GM10248 (cell line): ENCODE measurements around the gene CD180.
"Not testable (repeated sequence)": the region's sequence is repeated elsewhere in the genome, so short reads cannot be mapped to it uniquely, and the experiment has no call there.

ENCODE experiments used
- CTCF ChIA-PET: fragments of 300-600 bp; sonication (Branson Sonifier 250); formaldehyde crosslinking; extraction: SDS; loops from one replicate; lab custom pipeline; 2021; ENCODE audit warnings: antibody characterized with exemption; lab: Yijun Ruan, JAX
- POLR2A ChIA-PET: fragments of 350-650 bp; sonication (Branson Sonifier 250); formaldehyde crosslinking; extraction: SDS; loops from one replicate; lab custom pipeline; 2020; ENCODE audit warnings: antibody characterized with exemption; lab: Yijun Ruan, JAX
- DNase-seq: peaks from one replicate; pipeline ENCODE4 v3.0.0; 2012; ENCODE audit errors: extremely low spot score
- CTCF ChIP-seq: IDR thresholded peaks from 2 replicates; pipeline ENCODE4 v1.5.1; 2012; ENCODE audit warnings: mild to moderate bottlenecking, low read depth; ENCODE audit errors: extremely low read depth, missing control alignments, control extremely low read depth

Gene CD180

GRCh38 chr5:67178966-67179365, 17.6 kb downstream of the CD180 start:
- no peak for DNase-seq
- POLR2A ChIA-PET, result no interaction called here
- CTCF ChIA-PET, result interaction anchor here (1.1 to 6.0 kb wide), 3 partner anchors 11 to 22 kb away, joined by 3 to 39 read pairs (median 3); no protein-coding TSS in a partner anchor
- no peak for TF ChIP-seq CTCF

GRCh38 chr5:67178085-67178484, 18.5 kb downstream of the CD180 start:
- TF ChIP-seq CTCF, result no peak
- no peak for DNase-seq
- ChIA-PET POLR2A (no interaction called here), CTCF (interaction anchor here (1.1 to 6.0 kb wide), 3 partner anchors 10 to 23 kb away, joined by 3 to 39 read pairs (median 3); no protein-coding TSS in a partner anchor)

GRCh38 chr5:67176936-67177335, 19.7 kb downstream of the CD180 start:
- no peak for DNase-seq
- POLR2A ChIA-PET, result no interaction called here
- CTCF ChIA-PET, result interaction anchor here (1.2 to 6.0 kb wide), 2 partner anchors 9 to 29 kb away, joined by 4 to 39 read pairs; no protein-coding TSS in a partner anchor
- no peak for TF ChIP-seq CTCF

GRCh38 chr5:67173959-67174358, 22.6 kb downstream of the CD180 start:
- ChIA-PET CTCF (interaction anchor here (1.0 to 6.0 kb wide), 2 partner anchors 6 to 36 kb away, joined by 4 to 39 read pairs; no protein-coding TSS in a partner anchor), POLR2A (no interaction called here)
- no peak for TF ChIP-seq CTCF
- DNase-seq, result no peak

- DNase-seq, POLR2A ChIA-PET: not testable (repeated sequence)
- CTCF ChIA-PET, result interaction anchor here (1.0 kb wide), 1 partner anchor 37 kb away, joined by 4 read pairs; no protein-coding TSS in a partner anchor
Measured at GRCh38 chr5:67173351-67173750, 23.2 kb downstream of the CD180 start.

- ChIA-PET POLR2A (no interaction called here), CTCF (interaction anchor here (1.3 to 12.5 kb wide), 2 partner anchors 19 to 33 kb away, joined by 3 to 311 read pairs; partner anchors contain the start of gene CD180)
- no peak for TF ChIP-seq CTCF
- no peak for DNase-seq
Measured at GRCh38 chr5:67170767-67171166, 25.8 kb downstream of the CD180 start.

GRCh38 chr5:67168069-67168468, 28.5 kb downstream of the CD180 start:
- TF ChIP-seq CTCF, result no peak
- POLR2A ChIA-PET, result no interaction called here
- CTCF ChIA-PET, result interaction anchor here (2.4 to 12.5 kb wide), 4 partner anchors 9 to 35 kb away, joined by 7 to 311 read pairs (median 24); partner anchors contain the start of gene CD180

More at GRCh38 chr5:67168069-67168468, 28.5 kb downstream of the CD180 start:
- DNase-seq, result no peak
